Stimulated activated CD4-positive, alpha-beta T cell treated with anti-CD3 and anti-CD28 coated beads, Interleukin-1b, Interleukin-23, amount 100 ng/mL, for 24 hours (primary cell): ENCODE results near the gene SCTR.

ENCODE experiments used
- DNase-seq, 4 experiments: peaks; one replicate each; pipeline ENCODE4 v3.0.0-alpha.2; 2020; ENCODE audit warnings: low read depth in 4 of 4, low spot score in 1 of 4

The SCTR gene

GRCh38 chr2:119488245-119489214, 35.8 kb downstream of the SCTR start:
- no peak for DNase-seq

- no peak for DNase-seq
These were observed 36.6 kb downstream of the SCTR start for GRCh38 chr2:119487434-119488244.

DNA sequence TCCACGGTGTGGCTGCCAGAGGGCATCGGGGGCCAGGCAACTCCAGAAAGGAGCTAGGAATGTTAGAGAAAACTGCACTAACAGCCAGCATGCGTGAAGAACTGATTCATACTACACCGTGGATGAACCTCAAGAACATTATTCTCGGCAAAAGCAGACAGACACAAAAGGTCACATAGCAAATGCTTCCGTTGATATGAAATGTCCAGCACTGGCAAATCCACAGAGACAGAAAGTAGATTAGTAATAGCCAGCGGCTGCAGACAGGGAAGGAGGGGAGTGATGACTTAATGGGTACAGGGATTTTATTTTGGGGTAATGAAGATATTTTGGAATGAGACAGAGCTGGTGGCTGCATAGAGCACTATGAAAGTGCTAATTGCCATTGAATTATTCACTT, 37.4 kb downstream of the SCTR start:
- DNase-seq, result no peak

GRCh38 chr2:119486196-119486827, 38.0 kb downstream of the SCTR start:
- DNase-seq, result no peak

DNA sequence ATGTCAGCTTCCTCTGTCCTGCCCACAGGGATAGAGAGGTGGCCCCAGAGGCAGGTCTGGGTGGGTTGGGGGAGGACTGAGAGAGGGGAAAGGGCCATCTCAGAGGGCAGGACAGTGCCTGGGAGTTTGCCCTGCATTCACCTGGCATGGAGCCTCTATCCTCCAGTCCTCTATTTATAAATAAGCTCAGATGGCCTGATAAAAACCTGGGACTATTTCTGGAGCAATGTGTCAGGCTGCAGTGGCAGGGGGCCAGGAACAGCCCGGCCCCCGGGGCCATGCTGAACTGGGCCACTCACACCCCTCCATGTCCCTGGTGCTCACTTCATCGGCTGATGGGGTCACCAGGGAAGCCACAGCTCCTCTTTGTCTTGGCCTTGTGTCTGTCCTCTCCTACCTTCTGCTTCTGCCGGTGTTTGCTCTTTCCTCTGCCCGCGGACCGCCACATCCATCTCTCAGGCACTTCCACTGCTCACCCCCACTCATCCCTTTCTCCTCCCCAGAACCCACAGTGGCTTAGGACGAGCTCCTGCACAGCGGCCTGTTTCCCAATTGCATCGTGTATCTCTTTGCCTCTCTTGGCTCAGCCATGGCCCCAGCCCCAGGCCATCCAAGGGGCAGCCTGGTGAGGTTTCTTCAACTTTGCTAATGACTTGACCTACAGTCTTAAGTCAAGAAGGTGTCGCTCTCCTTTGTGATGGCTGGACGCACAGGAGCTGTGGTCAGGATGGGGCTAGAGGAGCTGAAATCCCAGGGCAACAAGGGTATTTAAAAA, 38.8 kb downstream of the SCTR start:
- no peak for DNase-seq

GRCh38 chr2:119484834-119485233, 39.4 kb downstream of the SCTR start:
- DNase-seq, result no peak

DNA sequence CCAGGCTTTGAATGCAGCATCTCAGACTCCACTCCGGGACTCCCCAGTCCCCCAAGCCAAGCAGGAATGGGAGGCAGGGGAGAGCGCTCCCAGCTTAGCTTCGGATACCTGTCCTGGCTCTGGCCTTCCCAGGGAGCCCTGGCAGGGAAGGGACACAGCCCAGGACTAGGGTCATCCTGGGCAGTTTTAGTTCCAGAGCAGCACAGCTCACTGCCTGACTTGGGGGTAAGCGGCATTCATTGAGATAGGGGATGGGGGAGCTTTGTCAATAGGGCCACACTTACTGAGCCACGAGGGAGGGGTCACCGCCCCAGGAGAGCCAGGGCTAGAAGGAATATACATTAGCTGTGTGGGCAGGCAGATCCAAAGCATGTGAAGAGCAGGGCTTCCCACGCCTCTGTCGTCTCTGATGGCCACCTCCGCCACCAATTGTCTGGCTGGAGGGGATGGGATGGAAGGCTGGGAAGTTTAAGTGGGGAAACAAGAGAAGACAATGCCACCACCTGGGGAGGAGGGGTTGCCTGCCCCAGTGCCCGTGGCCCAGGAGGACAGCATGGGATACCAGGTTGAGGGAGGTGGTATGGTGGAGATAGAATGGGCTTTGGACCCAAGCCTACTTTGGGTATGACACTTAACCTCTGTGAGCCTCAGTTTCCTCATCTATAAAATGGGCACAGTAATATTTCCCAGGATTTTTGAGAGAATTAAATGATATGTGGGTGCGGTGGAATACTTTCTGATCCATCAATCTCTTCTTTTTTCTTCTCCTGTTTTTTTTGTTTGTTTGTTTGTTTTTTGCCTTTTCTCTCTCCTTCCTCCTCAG, 40.2 kb downstream of the SCTR start:
- DNase-seq, result no peak

- DNase-seq, result no peak
These were observed 40.9 kb downstream of the SCTR start for GRCh38 chr2:119483395-119483753.

GRCh38 chr2:119482481-119483394, 41.5 kb downstream of the SCTR start:
- no peak for DNase-seq

DNA sequence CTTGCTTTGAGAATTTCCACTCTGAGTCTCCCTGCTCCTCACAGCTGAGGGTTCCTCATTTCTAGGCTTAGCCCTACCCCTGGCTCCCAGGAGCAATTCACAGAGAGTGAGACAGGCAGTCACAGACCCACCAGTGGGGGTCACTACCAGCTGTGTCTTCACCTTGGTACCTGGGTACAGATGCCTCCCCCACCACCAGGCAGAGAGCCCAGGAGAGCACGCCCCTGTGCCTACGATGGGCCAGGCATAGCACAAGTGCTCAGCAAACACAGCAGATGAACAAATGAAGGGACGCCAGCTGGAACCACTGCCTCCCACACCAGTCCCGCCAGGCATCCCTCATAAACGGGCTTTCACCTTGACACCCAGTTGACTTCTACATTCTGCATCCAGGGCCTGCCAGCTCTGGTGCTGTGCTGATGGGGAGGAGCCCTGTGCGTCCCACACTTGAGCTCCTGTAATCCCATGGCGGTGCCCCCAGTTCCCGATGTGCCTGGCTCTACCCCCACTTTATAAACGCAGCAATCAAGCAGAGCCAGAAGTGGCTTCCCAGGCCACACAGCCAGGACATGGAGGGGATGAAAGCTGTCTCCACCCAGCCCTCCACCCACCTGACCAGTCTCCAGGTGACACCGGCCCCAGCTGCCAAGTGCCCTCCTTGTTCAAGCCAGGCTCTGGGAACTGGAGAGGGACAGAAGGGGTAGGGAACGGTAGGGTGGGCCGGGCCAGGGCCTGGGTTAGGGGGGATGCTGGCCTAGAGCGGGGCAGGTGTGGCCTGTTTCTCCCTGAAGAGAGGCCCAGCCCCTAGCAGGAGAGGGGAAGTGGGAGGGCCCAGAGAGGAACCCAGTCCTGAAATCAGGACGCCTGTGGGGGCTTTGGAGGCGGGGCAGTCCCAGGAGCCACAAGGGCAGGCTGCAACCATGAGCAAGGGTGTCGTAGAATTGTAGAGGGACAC, 42.5 kb downstream of the SCTR start:
- no peak for DNase-seq

- DNase-seq, result no peak
These were observed 43.6 kb downstream of the SCTR start for GRCh38 chr2:119480718-119481142.

DNA sequence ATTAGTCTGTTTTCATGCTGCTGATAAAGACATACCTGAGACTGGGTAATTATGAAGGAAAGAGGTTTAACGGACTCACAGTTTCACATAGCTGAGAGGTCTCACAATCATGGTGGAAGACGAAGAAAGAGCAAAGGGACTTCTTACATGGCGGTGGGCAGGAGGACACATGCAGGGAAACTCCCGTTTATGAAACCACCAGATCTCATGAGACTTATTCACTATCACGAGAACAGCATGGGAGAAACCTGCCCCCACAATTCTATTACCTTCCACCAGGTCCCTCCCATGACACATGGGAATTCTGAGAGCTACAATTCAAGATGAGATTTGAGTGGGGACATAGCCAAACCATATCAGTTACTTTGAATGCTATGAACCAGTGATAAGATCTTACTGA, 44.1 kb downstream of the SCTR start:
- DNase-seq, result no peak

GRCh38 chr2:119478978-119479295, 45.3 kb downstream of the SCTR start:
- DNase-seq, result no peak

DNA sequence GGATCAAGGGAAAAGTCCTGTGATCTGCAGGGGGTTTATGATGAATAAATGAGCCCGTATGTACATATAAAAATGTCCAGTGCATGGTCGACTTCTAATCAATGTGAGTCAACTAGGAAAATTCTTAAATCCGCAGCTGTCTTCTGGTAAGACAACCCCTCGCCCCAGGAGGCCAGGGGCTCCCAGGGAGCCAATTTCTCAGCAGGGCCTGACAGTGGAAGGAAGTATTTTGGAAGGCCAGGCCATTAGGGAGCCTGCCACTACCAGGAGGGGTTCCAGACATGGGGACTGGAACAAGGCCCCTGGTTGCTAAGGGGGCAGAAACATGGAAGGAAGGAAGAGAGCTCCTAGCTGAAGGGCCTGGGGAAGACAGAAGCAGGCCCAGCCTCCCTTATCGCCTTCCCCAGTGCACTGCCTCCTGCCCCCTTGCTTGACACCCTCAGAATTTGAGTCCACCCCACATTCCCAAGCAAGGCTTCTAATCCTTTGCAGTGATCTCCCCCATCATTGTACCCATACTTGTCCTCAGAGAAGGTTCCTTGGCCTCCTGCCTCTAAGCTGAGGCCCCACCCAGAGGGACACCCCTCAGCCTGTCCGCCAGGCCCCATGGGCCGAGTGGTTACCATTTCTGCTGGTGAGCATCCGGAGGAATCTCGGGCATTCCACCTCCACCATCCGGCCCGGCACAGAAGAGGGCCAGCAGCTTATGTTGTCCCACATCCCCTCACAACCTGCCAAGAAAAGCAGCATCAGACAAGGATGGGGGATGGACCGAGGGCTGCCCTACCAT, 45.9 kb downstream of the SCTR start:
- no peak for DNase-seq

DNA sequence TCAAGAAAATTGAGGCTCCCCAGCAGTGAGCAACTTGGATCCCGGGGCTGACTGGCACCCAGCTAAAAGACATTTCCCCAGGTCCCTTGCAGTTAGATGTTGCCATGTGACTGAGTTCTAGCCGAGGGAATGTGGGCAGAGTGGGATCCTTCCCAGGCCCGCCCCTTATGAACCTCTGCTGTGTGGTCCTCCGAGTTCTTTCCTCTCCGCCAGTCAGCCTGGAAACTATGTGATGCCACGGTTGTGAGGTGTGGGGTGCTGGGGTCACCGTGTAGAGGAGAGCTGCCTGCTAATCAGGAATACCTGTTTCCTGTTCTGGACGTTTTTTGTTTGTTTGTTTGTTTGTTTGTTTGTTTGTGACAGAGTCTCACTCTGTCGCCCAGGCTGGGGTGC, 47.2 kb downstream of the SCTR start:
- DNase-seq, result no peak

DNA sequence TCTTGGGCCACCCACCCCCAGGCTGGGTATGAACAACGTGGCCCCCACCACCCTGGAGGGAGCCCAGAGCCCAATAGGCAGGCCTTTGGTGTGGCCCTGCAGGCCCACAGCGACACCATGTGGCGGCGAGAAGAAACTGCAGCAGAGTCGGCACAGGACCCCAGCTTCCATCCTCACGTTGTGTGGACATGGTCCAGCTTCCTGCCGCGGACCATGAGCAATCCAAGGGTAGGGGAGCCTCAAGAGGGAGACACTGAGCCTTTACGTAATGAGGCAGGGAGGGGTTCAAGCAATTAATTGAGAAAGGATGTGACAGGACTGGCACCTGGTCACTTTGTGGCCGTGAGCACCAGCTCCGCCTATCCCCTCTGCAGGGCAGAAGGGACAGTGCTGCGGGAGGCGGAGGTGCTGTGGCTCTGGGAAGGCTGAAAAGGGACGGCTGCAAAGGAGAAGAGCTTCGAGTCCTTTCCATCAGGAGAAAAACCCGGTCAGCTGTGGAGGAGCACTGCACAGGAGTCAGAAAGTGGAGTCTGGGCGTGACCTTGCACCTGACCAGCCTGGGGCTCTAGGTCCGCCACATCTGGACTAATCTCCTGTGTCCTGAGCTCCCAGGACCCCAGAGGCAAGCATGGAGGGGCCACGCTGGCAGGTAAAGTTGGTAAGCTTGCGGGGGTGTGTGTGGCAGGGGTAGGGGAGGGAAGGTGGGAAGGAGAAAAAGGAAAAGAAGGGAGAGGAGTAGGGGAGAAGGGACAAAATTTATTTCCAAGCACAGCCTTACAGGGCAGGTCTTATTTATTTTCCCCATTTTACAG, 47.8 kb downstream of the SCTR start:
- DNase-seq, result peak in 3 of 4 experiments; percentile 6 to 8 (median 7)
